Activated CD4-positive, alpha-beta T cell treated with anti-CD3 and anti-CD28 coated beads, Interleukin-2, amount 10 ng/mL, durations not matched to agents 7 days and 5 days (primary cell): ENCODE data around the gene TBL3. TPM values are rescaled to one million over a fixed set of nuclear protein-coding genes. Genes with fewer than 3 reads are reported as not detected.
"Not testable (repeated sequence)": the region's sequence is repeated elsewhere in the genome, so short reads cannot be mapped to it uniquely, and the experiment has no call there.

Experiments
- CTCF ChIA-PET: fragments of 350-600 bp; sonication (Branson Sonifier 250); formaldehyde crosslinking; loops from one replicate; lab custom pipeline; 2021; ENCODE audit warnings: antibody characterized with exemption; lab: Charles Lee
- POLR2A ChIA-PET: fragments of 350-600 bp; sonication (Branson Sonifier 250); formaldehyde crosslinking; loops from one replicate; lab custom pipeline; 2021; ENCODE audit warnings: antibody characterized with exemption; lab: Charles Lee
- DNase-seq: peaks from one replicate; pipeline ENCODE4 v3.0.0-alpha.2; 2020
- H3K27ac Mint-ChIP-seq: one replicate; pipeline ENCODE4 v1.8.0; 2021; ENCODE audit warnings: mild to moderate bottlenecking, moderate library complexity, mixed read lengths
- H3K27me3 Mint-ChIP-seq: one replicate; pipeline ENCODE4 v1.8.0; 2021; ENCODE audit warnings: mixed read lengths
- H3K36me3 Mint-ChIP-seq: one replicate; pipeline ENCODE4 v1.8.0; 2021; ENCODE audit warnings: low read depth, mixed read lengths
- H3K4me1 Mint-ChIP-seq: one replicate; pipeline ENCODE4 v1.8.0; 2021; ENCODE audit warnings: mixed read lengths
- H3K4me3 Mint-ChIP-seq: one replicate; pipeline ENCODE4 v1.8.0; 2021; ENCODE audit warnings: mild to moderate bottlenecking, moderate library complexity, mixed read lengths
- H3K9me3 Mint-ChIP-seq: one replicate; pipeline ENCODE4 v1.8.0; 2021; ENCODE audit warnings: mixed read lengths
- total RNA-seq, 2 experiments: library from RNA; stranded (reverse); gene quantifications; one replicate each; pipeline ENCODE4 v1.2.3, GENCODE V29; 2021

Gene TBL3
- total RNA-seq, 2 experiments from 2014 or later: 26.1 to 27.0 TPM

DNA sequence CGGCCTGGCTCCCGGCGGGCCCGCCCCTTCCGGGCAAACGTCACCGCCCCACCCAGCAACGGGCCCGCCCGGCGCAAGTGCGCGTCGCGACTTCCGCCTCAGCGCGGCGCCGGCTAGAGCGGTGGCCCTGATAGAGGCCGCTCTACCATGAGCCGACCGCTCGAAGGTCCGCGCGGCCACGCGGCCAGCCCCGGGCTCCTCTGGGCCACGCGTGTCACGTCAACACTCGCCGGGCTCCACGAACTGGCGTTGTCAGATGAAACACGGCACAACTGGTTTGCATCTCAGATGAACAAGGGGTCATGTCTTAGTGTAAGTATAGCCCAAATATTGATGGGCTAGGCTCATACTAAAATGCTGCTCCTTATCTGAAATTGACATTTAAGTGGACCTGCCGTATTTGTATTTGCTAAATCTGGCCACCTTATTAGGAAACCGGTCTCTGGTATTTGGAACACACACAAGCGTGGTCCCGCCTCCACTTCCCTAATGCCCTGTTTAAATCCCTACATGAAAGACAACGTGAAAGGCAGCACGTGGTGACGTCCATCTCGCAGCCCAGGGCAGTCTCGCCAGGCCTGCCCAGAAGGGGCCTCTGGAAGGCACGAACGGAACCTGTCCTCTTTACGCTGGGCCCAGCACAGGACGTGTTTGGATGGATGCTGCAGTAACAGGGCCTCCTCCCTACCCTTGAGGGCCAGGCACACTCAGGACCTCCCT, 38.1 kb downstream of the TBL3 start, which contains the start of gene ZNF598:
ZNF598 (minus strand) TSS at position 31 of the 720 bp plus-strand sequence.
- POLR2A ChIA-PET: no interaction called here
- H3K36me3 Mint-ChIP-seq: peaks cover 18% of the 10 kb centered on the region
- no peaks in the 10 kb centered on the region for H3K27me3 Mint-ChIP-seq
- H3K4me3 Mint-ChIP-seq: peak within 1 kb of the TSS; percentile 92
- DNase-seq: peak; percentile 80
- H3K4me1 Mint-ChIP-seq: peaks cover 37% of the 10 kb centered on the region
- H3K27ac Mint-ChIP-seq: peak within 1 kb of the TSS; percentile 95
- no peaks in the 10 kb centered on the region for H3K9me3 Mint-ChIP-seq
- CTCF ChIA-PET: interaction anchor here (2.4 kb wide), 1 partner anchor 15 kb away, joined by 9 read pairs; no protein-coding TSS in a partner anchor

DNA sequence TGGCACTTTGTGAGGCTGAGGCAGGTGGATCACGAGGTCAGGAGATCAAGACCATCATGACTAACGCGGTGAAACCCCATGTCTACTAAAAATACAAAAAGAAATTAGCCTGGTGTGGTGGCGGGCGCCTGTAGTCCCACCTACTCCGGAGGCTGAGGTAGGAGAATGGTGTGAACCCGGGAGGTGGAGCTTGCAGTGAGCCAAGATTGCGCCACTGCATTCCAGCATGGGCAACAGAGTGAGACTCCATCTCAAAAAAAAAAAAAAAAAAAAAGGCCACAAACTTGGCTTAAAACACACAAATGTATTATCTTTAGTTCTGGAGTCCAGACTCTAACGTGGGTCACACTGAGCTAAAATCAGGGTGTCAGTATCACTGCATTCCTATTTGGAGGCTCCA, 39.9 kb downstream of the TBL3 start:
- H3K36me3 Mint-ChIP-seq: peaks cover 12% of the 10 kb centered on the region
- CTCF ChIA-PET: interaction anchor here (0.6 to 1.7 kb wide), 3 partner anchors 11 to 429 kb away, joined by 3 to 9 read pairs (median 5); no protein-coding TSS in a partner anchor
- peaks cover 27% of the 10 kb centered on the region for H3K4me1 Mint-ChIP-seq
- H3K27me3 Mint-ChIP-seq, H3K9me3 Mint-ChIP-seq, DNase-seq, H3K27ac Mint-ChIP-seq, H3K4me3 Mint-ChIP-seq, POLR2A ChIA-PET: not testable (repeated sequence)

DNA sequence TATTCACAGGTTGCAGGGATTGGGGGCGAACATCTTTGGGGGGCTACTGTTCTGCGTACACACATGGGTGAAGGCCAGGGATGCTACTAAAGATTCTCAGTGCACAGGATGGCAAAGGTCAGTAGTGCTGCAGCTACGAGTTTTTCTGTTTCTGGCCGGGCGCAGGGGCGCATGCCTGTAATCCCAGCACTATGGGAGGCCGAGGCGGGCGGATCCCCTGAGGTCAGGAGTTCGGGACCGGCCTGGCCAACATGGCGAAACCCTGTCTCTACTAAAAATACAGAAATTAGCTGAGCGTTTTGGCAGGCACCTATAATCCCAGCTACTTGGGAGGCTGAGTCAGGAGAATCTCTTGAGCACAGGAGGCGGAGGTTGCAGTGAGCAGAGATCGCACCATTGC, 41.7 kb downstream of the TBL3 start:
- Mint-ChIP-seq H3K4me3 (no peak overlapping the region), H3K36me3 (peaks cover 4% of the 10 kb centered on the region), H3K4me1 (peaks cover 9% of the 10 kb centered on the region), H3K9me3 (no peaks in the 10 kb centered on the region), H3K27me3 (peaks cover 2% of the 10 kb centered on the region), H3K27ac (no peak overlapping the region)
- CTCF ChIA-PET: interaction anchor here (1.4 to 2.0 kb wide), 2 partner anchors 9 to 10 kb away, joined by 3 to 6 read pairs; no protein-coding TSS in a partner anchor
- POLR2A ChIA-PET: no interaction called here
- DNase-seq: no peak

DNA sequence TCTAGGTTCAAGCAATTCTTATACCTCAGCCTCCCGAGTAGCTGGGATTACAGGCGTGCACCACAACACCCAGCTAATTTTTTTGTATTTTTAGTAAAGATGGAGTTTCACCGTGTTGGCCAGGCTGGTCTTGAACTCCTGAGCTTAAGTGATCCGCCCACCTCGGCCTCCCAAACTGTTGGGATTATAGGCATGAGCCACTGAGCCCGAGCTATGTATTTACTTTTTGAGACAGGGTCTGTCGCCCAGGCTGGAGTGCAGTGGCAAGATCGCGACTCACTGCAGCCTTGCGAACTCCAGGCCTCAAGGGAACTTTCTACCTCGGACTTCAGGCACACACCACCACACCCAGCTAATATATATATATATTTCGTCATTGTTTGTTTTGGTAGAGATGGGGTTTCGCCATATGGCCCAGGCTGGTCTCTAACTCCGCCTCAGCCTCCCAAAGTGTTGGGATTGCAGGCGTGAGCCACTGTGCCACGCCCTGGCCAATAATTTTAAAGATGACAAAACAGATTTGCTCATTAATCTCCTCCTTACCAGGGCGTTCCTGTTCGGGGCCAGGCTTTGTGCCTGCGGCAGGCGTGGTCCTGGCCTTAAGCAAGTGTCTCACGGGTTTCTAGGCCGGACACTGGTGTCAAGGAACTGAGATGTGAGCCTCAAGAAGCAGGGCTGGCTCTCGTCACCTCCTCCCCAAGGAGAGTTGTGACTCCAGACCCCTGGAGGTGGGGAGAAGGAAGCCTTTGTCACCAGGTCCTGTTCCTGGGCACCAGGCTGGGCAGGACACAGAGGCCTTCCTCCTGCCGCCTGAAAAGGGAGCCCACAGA, 43.5 kb downstream of the TBL3 start:
- peaks cover 2% of the 10 kb centered on the region for H3K4me1 Mint-ChIP-seq
- ChIA-PET CTCF (interaction anchor here (0.6 to 0.9 kb wide), 2 partner anchors 137 to 392 kb away, joined by 3 to 4 read pairs; no protein-coding TSS in a partner anchor), POLR2A (no interaction called here)
- no peaks in the 10 kb centered on the region for H3K9me3 Mint-ChIP-seq
- H3K4me3 Mint-ChIP-seq: no peak overlapping the region
- H3K36me3 Mint-ChIP-seq: peaks cover under 1% of the 10 kb centered on the region
- peaks cover 11% of the 10 kb centered on the region for H3K27me3 Mint-ChIP-seq
- no peak for DNase-seq
- no peak overlapping the region for H3K27ac Mint-ChIP-seq

DNA sequence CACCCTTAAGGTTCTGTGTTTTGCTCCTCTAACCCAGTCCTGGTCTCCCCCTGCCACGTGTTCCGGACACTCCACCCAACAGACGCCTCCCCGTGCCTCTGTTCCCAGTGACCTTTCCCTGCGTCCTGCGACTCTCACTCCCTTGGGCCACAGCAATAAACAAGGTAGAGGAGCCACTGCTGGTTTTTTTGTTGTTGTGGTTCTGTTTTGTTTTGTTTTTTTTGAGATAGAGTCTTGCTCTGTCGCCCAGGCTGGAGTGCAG, 44.0 kb downstream of the TBL3 start:
- peaks cover 4% of the 10 kb centered on the region for H3K4me1 Mint-ChIP-seq
- no peak for DNase-seq
- peaks cover 17% of the 10 kb centered on the region for H3K27me3 Mint-ChIP-seq
- H3K4me3 Mint-ChIP-seq: no peak overlapping the region
- H3K36me3 Mint-ChIP-seq: no peaks in the 10 kb centered on the region
- POLR2A ChIA-PET: no interaction called here
- H3K27ac Mint-ChIP-seq: no peak overlapping the region
- H3K9me3 Mint-ChIP-seq: no peaks in the 10 kb centered on the region
- CTCF ChIA-PET: interaction anchor here (0.9 to 1.9 kb wide), 4 partner anchors 13 to 130 kb away, joined by 3 to 5 read pairs (median 4); no protein-coding TSS in a partner anchor

DNA sequence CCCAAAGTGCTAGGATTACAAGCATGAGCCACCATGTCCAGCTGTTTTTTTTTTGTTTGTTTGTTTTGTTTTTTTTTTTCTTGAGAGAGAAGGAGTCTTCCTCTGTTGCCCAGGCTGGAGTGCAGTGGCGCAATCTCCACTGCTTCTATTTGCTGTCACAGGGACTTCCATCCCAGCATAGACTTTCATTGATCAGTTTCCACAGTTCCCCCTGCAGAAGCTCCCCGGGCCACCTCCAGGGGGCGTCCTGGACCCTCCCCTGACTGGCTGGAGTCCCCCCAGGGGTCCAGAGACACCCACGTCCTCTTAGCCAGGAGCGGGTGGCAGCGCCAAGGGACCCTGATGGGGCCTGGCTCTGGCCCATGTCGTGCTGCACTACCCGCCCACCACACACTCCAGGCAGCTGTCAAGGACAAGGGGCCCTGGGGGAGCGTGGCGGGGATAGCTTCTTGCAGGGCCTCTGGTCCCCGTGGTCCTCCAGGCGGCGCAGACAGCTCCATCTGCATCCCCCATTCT, 44.6 kb downstream of the TBL3 start:
- no peaks in the 10 kb centered on the region for H3K36me3 Mint-ChIP-seq
- no peak for DNase-seq
- POLR2A ChIA-PET: no interaction called here
- no peak overlapping the region for H3K4me3 Mint-ChIP-seq
- peaks cover 20% of the 10 kb centered on the region for H3K27me3 Mint-ChIP-seq
- H3K27ac Mint-ChIP-seq: no peak overlapping the region
- CTCF ChIA-PET: interaction anchor here (0.9 to 1.9 kb wide), 5 partner anchors 13 to 130 kb away, joined by 3 to 5 read pairs (median 4); partner anchors contain the start of genes NTHL1 and TSC2
- peaks cover 5% of the 10 kb centered on the region for H3K4me1 Mint-ChIP-seq
- H3K9me3 Mint-ChIP-seq: no peaks in the 10 kb centered on the region

DNA sequence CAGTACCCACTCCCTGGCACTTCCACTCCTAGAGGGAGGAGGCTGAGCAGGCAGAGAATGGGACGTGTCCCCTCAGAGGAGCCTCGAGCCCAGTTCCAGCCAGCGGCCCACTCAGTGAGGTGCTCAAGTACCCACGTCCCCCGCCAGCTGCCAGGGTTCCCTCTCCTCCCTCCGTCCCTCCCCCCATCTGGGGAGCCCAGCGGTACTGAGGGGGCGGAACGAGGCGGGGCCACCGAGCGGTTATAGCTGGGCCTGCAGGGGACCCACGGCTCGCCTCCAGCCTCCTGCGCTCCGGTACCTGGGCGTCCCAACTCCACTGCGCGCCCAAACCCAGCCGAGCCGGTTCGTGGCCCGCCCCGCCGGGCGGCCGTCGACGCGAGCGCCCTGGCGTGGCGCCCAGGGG, 47.7 kb downstream of the TBL3 start, which contains the start of gene NPW:
NPW (plus strand) TSS at position 268 of the 403 bp plus-strand sequence.
- peak; percentile 18 for DNase-seq
- H3K27ac Mint-ChIP-seq: no peak within 1 kb of the TSS
- ChIA-PET CTCF (interaction anchor here (1.1 to 1.3 kb wide), 2 partner anchors 15 to 134 kb away, joined by 3 to 4 read pairs; no protein-coding TSS in a partner anchor), POLR2A (no interaction called here)
- H3K27me3 Mint-ChIP-seq: peaks cover 30% of the 10 kb centered on the region
- peaks cover 21% of the 10 kb centered on the region for H3K4me1 Mint-ChIP-seq
- no peaks in the 10 kb centered on the region for H3K36me3 Mint-ChIP-seq
- no peak within 1 kb of the TSS for H3K4me3 Mint-ChIP-seq
- H3K9me3 Mint-ChIP-seq: no peaks in the 10 kb centered on the region

DNA sequence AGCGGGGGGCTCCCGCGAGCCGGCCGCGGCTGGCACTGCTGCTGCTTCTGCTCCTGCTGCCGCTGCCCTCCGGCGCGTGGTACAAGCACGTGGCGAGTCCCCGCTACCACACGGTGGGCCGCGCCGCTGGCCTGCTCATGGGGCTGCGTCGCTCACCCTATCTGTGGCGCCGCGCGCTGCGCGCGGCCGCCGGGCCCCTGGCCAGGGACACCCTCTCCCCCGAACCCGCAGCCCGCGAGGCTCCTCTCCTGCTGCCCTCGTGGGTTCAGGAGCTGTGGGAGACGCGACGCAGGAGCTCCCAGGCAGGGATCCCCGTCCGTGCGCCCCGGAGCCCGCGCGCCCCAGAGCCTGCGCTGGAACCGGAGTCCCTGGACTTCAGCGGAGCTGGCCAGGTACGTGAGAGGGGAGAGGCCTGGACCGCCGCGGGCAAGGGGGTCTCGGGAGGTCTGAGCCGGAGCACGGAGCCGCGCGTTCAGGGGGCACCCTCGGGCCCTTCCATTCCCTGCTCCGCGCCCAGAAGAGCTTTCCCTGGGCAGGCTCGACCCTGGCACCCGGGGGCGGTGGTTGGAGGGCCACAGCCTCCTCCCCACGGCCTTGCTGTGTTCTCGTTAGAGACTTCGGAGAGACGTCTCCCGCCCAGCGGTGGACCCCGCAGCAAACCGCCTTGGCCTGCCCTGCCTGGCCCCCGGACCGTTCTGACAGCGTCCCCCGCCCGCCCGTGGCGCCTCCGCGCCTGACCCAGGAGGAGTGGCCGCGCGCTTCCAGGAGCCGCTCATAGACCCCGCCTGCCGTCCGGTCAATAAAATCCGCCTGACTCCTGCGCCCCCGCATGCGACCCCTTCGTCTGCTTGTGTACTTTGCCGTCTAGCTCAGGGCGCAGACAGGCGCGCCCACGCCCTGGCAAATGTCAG, 48.3 kb downstream of the TBL3 start:
- ChIA-PET POLR2A (no interaction called here), CTCF (interaction anchor here (0.6 to 1.3 kb wide), 3 partner anchors 16 to 133 kb away, joined by 3 to 4 read pairs (median 4); no protein-coding TSS in a partner anchor)
- H3K9me3 Mint-ChIP-seq: no peaks in the 10 kb centered on the region
- peaks cover 21% of the 10 kb centered on the region for H3K4me1 Mint-ChIP-seq
- H3K27ac Mint-ChIP-seq: no peak overlapping the region
- no peaks in the 10 kb centered on the region for H3K36me3 Mint-ChIP-seq
- H3K4me3 Mint-ChIP-seq: no peak overlapping the region
- DNase-seq: no peak
- H3K27me3 Mint-ChIP-seq: peaks cover 30% of the 10 kb centered on the region

DNA sequence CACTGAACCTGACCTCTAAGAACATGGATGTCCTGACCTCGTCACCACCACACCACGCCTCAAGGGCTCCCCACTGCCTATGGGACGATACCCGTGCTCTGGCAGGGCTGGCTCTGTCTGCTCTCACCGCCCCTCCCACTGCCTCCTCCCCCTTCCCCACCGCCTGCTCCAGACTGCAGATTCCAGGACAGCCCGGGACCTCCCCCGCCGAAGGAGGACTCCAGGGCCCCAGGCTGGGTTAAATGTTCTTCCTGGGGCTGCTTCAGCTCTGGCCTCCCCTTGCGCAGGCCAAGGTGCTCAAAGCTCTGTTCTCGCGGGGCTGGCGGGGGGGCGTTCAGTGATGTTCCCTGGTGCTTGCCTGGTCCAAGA, 50.9 kb downstream of the TBL3 start:
- Mint-ChIP-seq H3K9me3 (no peaks in the 10 kb centered on the region), H3K36me3 (no peaks in the 10 kb centered on the region), H3K27ac (no peak overlapping the region), H3K4me1 (peaks cover 28% of the 10 kb centered on the region), H3K27me3 (peaks cover 39% of the 10 kb centered on the region), H3K4me3 (peak overlapping the region; percentile 55)
- ChIA-PET POLR2A (interaction anchor here (1.3 kb wide), 1 partner anchor 118 kb away, joined by 4 read pairs; no protein-coding TSS in a partner anchor), CTCF (interaction anchor here (0.6 to 2.2 kb wide), 18 partner anchors 8 to 317 kb away, joined by 3 to 13 read pairs (median 3); partner anchors contain the start of genes MAPK8IP3, NTHL1, TRAF7 and TSC2)
- DNase-seq: no peak

DNA sequence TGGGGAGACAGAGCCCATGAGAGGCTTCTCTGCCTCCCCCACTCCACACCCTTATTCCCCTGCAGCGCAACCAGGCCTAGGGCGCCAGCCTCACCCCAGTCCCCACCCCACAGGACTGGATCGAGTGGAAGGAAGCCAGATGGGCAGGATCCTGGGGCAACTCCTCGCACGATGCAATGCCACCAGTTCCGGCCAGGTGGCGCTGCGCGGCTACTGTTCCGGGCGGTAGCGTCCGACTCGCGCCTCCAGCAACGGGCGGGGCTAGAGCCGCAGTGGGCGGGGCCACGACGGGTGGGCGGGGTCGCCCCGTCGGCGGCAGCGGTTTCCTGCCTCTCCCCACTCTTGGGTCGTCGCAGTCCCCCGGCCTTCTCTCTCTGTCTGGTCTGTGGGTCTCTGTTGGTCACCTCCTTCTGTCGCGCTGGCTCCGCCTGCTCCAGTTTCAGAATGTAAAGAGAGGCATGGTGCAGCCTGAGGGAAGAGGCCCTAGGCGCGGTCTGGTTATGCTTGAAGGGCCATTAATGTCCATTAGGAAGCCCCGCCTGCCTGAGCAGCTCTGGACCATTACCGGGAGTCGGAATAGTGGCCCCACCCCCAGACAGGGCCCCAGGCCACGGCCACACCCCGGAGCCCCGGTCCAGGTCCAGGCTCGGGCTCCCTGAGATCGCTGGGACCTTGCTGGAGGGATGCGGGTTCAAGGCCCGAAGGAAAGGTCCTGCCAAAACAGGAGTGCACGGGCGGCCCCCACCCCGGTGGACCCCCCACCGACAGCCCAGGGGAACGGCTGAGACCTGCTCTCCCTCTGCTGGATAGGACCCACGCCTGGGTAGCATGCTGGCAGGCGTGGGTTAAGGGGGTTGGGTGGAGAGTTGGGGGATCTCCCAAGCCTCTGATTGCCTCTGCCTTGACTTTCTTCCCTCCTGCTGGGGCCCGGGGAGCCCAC, 51.5 kb downstream of the TBL3 start:
- peak overlapping the region; percentile 55 for H3K4me3 Mint-ChIP-seq
- peak; percentile 94 for DNase-seq
- H3K27ac Mint-ChIP-seq: peak overlapping the region; percentile 67
- H3K27me3 Mint-ChIP-seq: peaks cover 44% of the 10 kb centered on the region
- no peaks in the 10 kb centered on the region for H3K9me3 Mint-ChIP-seq
- peaks cover 28% of the 10 kb centered on the region for H3K4me1 Mint-ChIP-seq
- ChIA-PET CTCF (interaction anchor here (0.6 to 2.8 kb wide), 18 partner anchors 10 to 317 kb away, joined by 3 to 13 read pairs (median 4); partner anchors contain the start of genes MAPK8IP3, NTHL1, TRAF7 and TSC2), POLR2A (interaction anchor here (0.8 to 1.3 kb wide), 3 partner anchors 58 to 131 kb away, joined by 3 to 4 read pairs (median 3); no protein-coding TSS in a partner anchor)
- H3K36me3 Mint-ChIP-seq: no peaks in the 10 kb centered on the region
